ENCODE data around the gene GLS. TPM values are rescaled to one million over a fixed set of nuclear protein-coding genes. Genes with fewer than 3 reads are reported as not detected.

The GLS gene
- total and polyA plus RNA-seq, 2 of the 13 experiments (the other 11 are each of a cell fraction or from before 2014, with no cell fraction given), result 78.6 to 183 TPM

- no peak for DNase-seq (ENCODE audit: low spot score)
- Histone ChIP-seq H3K4me2 (ENCODE audit: low read depth, low read length) (no peak overlapping the region), H3K27ac (ENCODE audit: extremely low read length, insufficient read depth, low read length) (no peak overlapping the region), H3K79me2 (ENCODE audit: insufficient read depth, low read length) (no peaks in the 10 kb centered on the region), H3K4me3 (replicated peaks in 1 of 3; ENCODE audit: insufficient read depth in 1 of 3, low read depth in 2 of 3, low read length in 3 of 3) (no peak overlapping the region), H4K20me1 (ENCODE audit: insufficient read depth, low read length) (no peaks in the 10 kb centered on the region), H3K9ac (ENCODE audit: insufficient read depth, low read depth, low read length) (no peak overlapping the region), H3K9me3 (ENCODE audit: low read length) (no peaks in the 10 kb centered on the region), H3K27me3 (ENCODE audit: control insufficient read depth in 1 of 2, insufficient read depth in 2 of 2, low read length in 2 of 2) (no peaks in the 10 kb centered on the region), H3K36me3 (replicated peaks in 1 of 2; ENCODE audit: control insufficient read depth in 1 of 2, insufficient read depth in 2 of 2, low read length in 2 of 2) (peaks cover 41 to 93% of the 10 kb centered on the region in 2 experiments), H3K4me1 (ENCODE audit: insufficient read depth, low read length) (no peaks in the 10 kb centered on the region), H2AFZ (ENCODE audit: low read length) (no peak overlapping the region)
- intact Hi-C loops (cut with micrococcal nuclease; ENCODE audit: unreplicated experiment), result loop anchor here (10.0 kb wide), 1 partner anchor 376 kb away; no protein-coding TSS in a partner anchor
- POLR2A ChIA-PET, result no interaction called here
- in situ Hi-C loops (cut with HindIII; ENCODE audit: extremely low pct_ligation_motif_present, low pct_unique_long_range_greater_than_20kb), result no loop called here
- WGBS (ENCODE audit: low lambda C conversion rate), result 96% methylated on average over 10 of the region's 10 CpGs
- CTCF ChIA-PET (ENCODE audit: low intra/inter-chr PET ratio, low total read pairs), result no interaction called here
- no peak for ATAC-seq
- no peak for FAIRE-seq
- BruUV-seq (replicated peaks), result no TSS peak
- TF ChIP-seq GTF2F1 (IDR thresholded peaks at IDR 0.05; ENCODE audit: low read length) (no peak), ZNF816 (CRISPR knock-in tag; IDR thresholded peaks at IDR 0.05; ENCODE audit: borderline replicate concordance) (no peak), THYN1 (CRISPR knock-in tag; IDR thresholded peaks at IDR 0.05; ENCODE audit: borderline replicate concordance, low read depth) (no peak), ZNF772 (CRISPR knock-in tag; IDR thresholded peaks at IDR 0.05) (no peak), KAT7 (CRISPR knock-in tag; IDR thresholded peaks at IDR 0.05; ENCODE audit: borderline replicate concordance) (no peak), HDAC1 (CRISPR knock-in tag; IDR thresholded peaks at IDR 0.05) (no peak), LRRFIP1 (CRISPR knock-in tag; conservative IDR thresholded peaks at IDR 0.05) (no peak), PRDM10 (CRISPR knock-in tag; IDR thresholded peaks at IDR 0.05; ENCODE audit: low read depth) (no peak), MBNL3 (CRISPR knock-in tag; conservative IDR thresholded peaks at IDR 0.05) (no peak), NCOR1 (IDR thresholded peaks at IDR 0.05; ENCODE audit: borderline replicate concordance, low read length) (no peak), FOXK2 (IDR thresholded peaks at IDR 0.05) (no peak), HDAC2 (CRISPR knock-in tag; IDR thresholded peaks at IDR 0.05) (no peak), ZNF367 (CRISPR knock-in tag; IDR thresholded peaks at IDR 0.05; ENCODE audit: borderline replicate concordance) (no peak)
- TF ChIP-seq, protein P1, sequence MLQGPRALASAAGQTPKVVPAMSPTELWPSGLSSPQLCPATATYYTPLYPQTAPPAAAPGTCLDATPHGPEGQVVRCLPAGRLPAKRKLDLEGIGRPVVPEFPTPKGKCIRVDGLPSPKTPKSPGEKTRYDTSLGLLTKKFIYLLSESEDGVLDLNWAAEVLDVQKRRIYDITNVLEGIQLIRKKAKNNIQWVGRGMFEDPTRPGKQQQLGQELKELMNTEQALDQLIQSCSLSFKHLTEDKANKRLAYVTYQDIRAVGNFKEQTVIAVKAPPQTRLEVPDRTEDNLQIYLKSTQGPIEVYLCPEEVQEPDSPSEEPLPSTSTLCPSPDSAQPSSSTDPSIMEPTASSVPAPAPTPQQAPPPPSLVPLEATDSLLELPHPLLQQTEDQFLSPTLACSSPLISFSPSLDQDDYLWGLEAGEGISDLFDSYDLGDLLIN (CRISPR knock-in tag; IDR thresholded peaks at IDR 0.05; ENCODE audit: borderline replicate concordance), result no peak
- TF ChIP-seq, protein P2, sequence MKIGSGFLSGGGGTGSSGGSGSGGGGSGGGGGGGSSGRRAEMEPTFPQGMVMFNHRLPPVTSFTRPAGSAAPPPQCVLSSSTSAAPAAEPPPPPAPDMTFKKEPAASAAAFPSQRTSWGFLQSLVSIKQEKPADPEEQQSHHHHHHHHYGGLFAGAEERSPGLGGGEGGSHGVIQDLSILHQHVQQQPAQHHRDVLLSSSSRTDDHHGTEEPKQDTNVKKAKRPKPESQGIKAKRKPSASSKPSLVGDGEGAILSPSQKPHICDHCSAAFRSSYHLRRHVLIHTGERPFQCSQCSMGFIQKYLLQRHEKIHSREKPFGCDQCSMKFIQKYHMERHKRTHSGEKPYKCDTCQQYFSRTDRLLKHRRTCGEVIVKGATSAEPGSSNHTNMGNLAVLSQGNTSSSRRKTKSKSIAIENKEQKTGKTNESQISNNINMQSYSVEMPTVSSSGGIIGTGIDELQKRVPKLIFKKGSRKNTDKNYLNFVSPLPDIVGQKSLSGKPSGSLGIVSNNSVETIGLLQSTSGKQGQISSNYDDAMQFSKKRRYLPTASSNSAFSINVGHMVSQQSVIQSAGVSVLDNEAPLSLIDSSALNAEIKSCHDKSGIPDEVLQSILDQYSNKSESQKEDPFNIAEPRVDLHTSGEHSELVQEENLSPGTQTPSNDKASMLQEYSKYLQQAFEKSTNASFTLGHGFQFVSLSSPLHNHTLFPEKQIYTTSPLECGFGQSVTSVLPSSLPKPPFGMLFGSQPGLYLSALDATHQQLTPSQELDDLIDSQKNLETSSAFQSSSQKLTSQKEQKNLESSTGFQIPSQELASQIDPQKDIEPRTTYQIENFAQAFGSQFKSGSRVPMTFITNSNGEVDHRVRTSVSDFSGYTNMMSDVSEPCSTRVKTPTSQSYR (CRISPR knock-in tag; IDR thresholded peaks at IDR 0.05; ENCODE audit: borderline replicate concordance), result no peak
These were observed 100.1 kb downstream of the GLS start for GRCh38 chr2:190980630-190981209.

Measured in HepG2 (cell line).